SJCRH30 (cell line): ENCODE measurements around the gene CAPN13. TPM values are rescaled to one million over a fixed set of nuclear protein-coding genes. Genes with fewer than 3 reads are reported as not detected.

Experiments used
- DNase-seq, 2 experiments: peaks; one replicate each; pipeline ENCODE4 v3.0.0-alpha.2; 2015 to 2020
- H3K27ac ChIP-seq: fragments of 250-450 bp; sonication (Bioruptor Pico); 2 replicates; pipeline ENCODE4 v1.5.1; 2020; ENCODE audit warnings: mild to moderate bottlenecking, moderate library complexity
- H3K27me3 ChIP-seq: fragments of 250-450 bp; sonication (Bioruptor Pico); 2 replicates; pipeline ENCODE4 v1.5.1; 2020; ENCODE audit warnings: mild to moderate bottlenecking, moderate library complexity
- H3K36me3 ChIP-seq: fragments of 250-450 bp; sonication (Bioruptor Pico); 2 replicates; pipeline ENCODE4 v1.5.1; 2020; ENCODE audit warnings: mild to moderate bottlenecking, moderate library complexity
- H3K4me1 ChIP-seq: fragments of 250-450 bp; sonication (Bioruptor Pico); 2 replicates; pipeline ENCODE4 v1.5.1; 2020; ENCODE audit warnings: mild to moderate bottlenecking, moderate library complexity
- H3K4me3 ChIP-seq: fragments of 250-450 bp; sonication (Bioruptor Pico); 2 replicates; pipeline ENCODE4 v1.5.1; 2020; ENCODE audit warnings: mild to moderate bottlenecking, moderate library complexity
- H3K9me3 ChIP-seq: fragments of 250-450 bp; sonication (Bioruptor Pico); replicated peaks from 2 replicates; pipeline ENCODE4 v1.5.1; 2020; ENCODE audit warnings: mild to moderate bottlenecking, moderate library complexity
- total RNA-seq: library from RNA; depleted of rRNA; stranded (reverse); fragments of >200 nt; shearing (Covaris generic); gene quantifications from 2 replicates; pipeline ENCODE4 v1.2.3, GENCODE V29; 2014

CAPN13 gene
- total RNA-seq, 1 experiment from 2014 or later = not detected

DNA sequence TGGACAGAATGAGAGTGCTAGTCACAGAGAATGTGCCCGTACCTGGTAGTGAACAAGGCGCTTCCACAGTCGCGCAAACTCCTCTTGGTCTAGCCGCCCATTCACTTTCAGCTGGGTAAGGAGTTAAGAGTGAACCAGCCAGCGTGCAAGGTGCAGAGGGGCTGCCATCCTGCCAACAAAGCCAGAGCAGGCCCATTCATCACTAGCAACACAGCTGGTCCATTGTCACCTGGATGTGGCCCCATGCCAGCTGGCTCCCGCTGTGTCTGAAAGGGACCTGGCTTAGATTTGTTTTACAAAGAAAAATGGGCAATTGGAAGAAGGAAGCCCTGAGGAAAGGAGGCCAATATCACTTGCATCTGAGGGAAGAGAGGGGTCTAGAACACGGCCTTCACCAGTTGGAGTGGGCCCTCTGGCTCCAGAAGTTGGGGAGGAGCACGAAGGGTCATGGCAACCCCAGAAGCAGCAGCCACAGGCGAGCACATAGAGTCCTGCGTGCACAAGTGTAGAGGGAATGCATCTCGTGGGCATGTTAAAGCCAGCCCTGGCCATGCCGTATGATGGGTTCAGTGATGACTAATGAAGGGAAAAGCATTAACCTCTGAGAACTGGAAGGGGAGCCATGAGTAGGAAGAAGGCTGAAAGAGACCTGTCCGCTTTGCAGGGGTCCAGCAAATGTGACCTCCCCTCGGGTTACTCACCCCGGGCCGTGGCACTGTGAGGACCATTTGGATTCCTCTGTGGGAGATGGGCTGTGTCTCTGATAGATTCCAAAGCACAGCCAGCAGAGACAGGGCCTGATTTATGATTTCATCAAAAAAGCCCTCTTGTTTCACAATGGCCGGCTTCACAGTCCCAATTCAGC is 70.6 kb downstream of the CAPN13 start:
- H3K27ac ChIP-seq = no peak overlapping the region
- no peaks in the 10 kb centered on the region for H3K9me3 ChIP-seq
- peaks cover 42% of the 10 kb centered on the region for H3K27me3 ChIP-seq
- no peak overlapping the region for H3K4me3 ChIP-seq
- no peaks in the 10 kb centered on the region for H3K4me1 ChIP-seq
- DNase-seq = no peak
- no peaks in the 10 kb centered on the region for H3K36me3 ChIP-seq

DNA sequence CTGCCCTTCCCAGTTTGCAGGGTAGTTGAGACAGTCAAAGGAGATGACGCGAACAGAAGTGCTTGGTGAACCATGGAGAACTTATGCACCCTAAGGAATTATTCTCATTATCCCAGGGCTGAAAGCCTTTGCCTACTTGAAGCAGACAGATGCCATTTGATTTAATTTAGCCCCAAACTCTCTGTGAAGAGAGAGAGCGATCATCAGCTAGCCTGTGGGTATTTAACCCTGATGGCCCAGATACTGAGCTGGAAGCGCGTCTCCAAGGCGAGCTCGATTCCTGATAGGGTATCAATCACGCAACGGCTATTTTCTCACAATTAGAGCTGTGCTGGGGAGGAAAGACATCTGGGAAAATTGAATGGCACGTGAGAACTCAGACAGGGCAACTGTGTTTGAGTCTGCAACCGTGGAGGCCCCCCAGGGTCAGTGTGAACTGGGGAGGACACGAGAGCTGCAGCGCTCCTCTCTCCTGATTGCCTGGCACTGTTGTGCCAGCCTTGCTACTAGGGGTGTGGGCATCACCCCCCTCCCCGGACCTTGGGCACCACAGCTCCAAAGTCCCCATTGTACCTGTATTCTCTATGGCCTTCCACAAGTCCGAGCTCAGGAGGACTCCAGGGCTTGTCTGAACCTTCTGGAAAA is 73.2 kb downstream of the CAPN13 start:
- no peak for DNase-seq
- H3K4me1 ChIP-seq = no peaks in the 10 kb centered on the region
- H3K27ac ChIP-seq = no peak overlapping the region
- H3K36me3 ChIP-seq = no peaks in the 10 kb centered on the region
- H3K27me3 ChIP-seq = peaks cover 42% of the 10 kb centered on the region
- H3K9me3 ChIP-seq = no peaks in the 10 kb centered on the region
- no peak overlapping the region for H3K4me3 ChIP-seq

DNA sequence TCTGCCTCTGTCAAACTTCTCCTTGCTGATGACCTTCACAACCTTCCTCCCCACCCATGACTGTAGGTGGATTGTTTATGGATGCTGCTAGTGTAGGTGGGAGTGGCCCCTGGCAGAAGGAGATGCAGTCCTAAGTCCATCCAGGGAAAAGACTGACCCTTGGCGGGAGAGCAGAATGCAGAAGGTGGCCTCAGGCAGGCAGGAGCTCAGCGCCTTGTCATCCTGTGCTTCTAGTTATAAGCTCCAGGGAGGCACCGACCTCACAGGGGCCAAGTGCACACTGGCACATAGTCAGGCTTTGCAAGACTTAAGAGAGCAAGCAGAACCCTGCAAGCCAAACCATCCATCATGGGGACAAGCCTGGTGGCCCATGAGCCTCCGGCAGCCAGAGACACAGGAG is 74.4 kb downstream of the CAPN13 start:
- Histone ChIP-seq H3K36me3 (no peaks in the 10 kb centered on the region), H3K27ac (no peak overlapping the region), H3K4me3 (no peak overlapping the region), H3K27me3 (peaks cover 42% of the 10 kb centered on the region), H3K9me3 (no peaks in the 10 kb centered on the region), H3K4me1 (no peaks in the 10 kb centered on the region)
- no peak for DNase-seq

DNA sequence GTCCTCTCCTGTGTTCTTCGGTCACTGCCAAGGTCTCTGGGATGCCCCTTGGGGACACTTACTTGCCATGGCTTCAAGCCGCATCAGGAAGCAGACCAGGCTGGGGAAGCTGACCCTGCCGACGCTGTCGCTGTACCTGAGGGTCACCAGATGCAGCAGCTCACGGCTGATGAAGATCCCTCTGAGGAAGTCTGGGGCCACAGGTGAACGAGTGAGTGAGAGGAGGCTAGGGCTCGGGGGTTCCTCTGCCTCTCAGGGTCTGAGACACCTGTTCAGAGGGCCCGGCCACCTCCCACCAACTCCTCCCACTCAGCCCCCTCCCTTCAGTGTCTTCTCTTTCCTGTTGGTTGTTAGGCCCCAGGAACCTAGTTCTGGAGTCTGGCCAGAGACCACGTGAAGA is 74.9 kb downstream of the CAPN13 start:
- H3K36me3 ChIP-seq = no peaks in the 10 kb centered on the region
- H3K4me1 ChIP-seq = no peaks in the 10 kb centered on the region
- no peak overlapping the region for H3K4me3 ChIP-seq
- no peak overlapping the region for H3K27ac ChIP-seq
- peaks cover 39% of the 10 kb centered on the region for H3K27me3 ChIP-seq
- DNase-seq = no peak
- H3K9me3 ChIP-seq = no peaks in the 10 kb centered on the region

DNA sequence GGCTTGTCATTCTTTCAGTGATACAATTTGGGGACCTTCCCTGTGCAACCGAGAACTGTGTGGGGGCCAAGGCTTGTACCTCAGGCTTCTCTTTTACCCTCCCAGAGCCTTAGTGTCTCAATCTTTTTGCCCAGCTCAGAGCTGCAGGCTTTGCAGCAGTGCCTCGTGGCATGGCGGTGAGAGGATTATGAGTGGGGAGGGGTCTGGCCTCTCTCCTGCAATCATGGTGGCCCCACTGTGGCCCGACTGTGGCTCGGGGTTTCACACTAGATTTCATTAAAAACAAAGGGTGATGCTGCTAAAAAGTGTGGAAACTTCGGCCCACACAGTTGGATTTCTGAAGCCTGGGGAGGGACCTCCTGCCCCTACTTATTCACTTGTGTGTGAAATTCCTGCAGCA is 75.5 kb downstream of the CAPN13 start:
- H3K27ac ChIP-seq = no peak overlapping the region
- no peak overlapping the region for H3K4me3 ChIP-seq
- no peaks in the 10 kb centered on the region for H3K36me3 ChIP-seq
- H3K27me3 ChIP-seq = peaks cover 36% of the 10 kb centered on the region
- H3K9me3 ChIP-seq = no peaks in the 10 kb centered on the region
- H3K4me1 ChIP-seq = no peaks in the 10 kb centered on the region
- DNase-seq = no peak

DNA sequence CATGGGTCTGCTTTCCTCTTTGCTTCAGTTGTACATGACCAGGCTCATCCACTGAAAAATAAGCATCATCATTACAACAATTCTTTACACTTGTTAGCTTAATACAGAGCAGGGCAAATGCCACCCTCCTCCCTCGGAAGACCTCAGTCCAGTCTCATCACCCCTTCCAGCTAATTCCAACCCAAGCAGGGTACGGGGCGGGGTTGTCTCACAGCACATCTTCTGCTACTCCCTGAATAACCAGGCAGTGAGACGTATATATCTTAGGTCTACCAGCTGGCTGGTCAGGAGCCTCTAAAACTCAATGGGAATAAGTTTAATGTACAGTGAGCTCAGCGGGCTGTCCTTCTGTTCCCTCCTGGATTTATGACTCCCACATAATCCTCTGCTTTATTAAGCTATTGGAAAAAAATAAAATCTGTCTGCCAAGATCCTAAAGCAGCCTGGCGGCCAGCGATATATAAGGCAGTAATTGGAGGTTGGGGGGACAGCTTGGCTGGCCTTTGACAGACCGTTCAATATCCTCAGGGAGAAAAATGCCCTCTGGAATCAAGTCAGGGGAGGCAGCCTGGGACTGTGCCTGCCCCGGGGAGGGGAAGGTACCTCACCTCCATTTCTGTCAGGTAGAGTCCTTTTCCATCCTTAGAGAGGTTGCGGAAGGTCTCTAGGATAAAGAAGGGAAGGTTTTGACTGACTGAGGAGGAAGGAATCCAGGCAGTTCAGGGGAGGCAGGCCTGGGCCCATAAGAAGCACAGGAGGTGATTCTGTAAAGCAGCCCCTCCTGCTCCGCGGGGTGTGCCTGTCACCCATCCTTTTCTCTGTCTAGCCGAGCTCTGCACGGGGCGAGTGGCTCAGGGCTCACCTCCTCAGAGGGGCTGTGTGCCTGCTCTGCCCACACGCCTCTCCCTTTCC is 76.3 kb downstream of the CAPN13 start:
- peaks cover 29% of the 10 kb centered on the region for H3K27me3 ChIP-seq
- H3K9me3 ChIP-seq = no peaks in the 10 kb centered on the region
- H3K36me3 ChIP-seq = no peaks in the 10 kb centered on the region

DNA sequence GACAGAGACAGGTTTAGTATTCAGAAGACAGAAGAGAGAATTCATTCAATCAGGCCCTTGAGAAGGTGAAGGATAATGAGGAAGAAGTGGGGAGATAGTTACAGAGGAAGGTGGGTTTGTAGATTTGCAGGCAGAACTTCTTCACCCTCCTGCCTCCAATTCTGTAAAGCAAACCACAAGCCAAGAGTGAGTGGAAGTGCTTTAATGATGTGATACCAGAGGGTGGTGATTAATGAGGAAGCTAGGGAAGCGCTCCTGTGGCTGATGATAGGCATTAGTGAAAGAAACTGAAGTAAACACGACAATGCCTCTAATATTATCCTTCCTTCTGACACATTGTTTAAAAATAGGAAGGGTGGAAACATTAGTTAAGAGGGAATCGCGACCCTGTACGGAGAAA is 78.2 kb downstream of the CAPN13 start:
- no peak for DNase-seq
- no peaks in the 10 kb centered on the region for H3K9me3 ChIP-seq
- H3K36me3 ChIP-seq = no peaks in the 10 kb centered on the region
- H3K27me3 ChIP-seq = peaks cover 28% of the 10 kb centered on the region
- H3K4me3 ChIP-seq = no peak overlapping the region
- no peak overlapping the region for H3K27ac ChIP-seq
- no peaks in the 10 kb centered on the region for H3K4me1 ChIP-seq

More for the DNA sequence above, 76.3 kb downstream of the CAPN13 start:
- DNase-seq = no peak
- Histone ChIP-seq H3K4me1 (no peaks in the 10 kb centered on the region), H3K27ac (no peak overlapping the region), H3K4me3 (no peak overlapping the region)

DNA sequence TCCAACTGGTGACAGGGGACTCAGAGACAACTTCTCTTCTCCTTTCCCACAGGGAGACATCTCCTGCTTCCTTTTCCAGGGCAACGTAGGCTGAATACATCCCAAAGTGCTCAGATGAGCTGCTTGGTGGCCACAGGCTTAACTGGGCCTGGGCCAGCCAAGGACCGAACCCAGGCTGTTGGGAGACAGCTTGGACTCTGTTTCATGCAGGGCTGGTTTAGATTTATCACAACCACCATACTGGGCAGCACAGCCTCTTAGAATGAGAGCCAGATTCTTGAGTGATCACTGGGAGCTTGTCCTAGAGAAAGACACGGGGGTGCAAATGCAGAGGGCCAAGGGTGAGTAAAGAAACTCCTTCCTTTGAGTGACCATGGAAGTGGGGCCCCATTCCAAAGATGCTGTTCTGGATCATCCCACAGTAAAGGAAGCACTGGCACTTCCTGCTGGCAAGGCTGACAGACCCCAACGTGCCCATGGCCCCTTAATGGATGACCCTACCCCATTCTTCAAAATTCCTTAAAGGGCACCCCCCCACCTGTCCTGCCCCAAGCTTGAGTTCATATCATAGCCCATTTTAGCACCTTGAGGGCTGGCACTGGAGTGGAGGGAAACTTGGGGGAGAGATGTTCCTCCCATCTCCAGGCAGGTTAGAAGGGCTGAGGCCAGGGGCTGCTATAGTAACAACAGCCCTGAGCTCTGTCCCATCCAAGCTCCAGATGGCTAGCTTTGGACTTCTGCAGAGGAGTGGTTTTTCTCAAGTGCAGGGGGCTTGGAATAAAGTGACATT is 84.1 kb downstream of the CAPN13 start:
- H3K27ac ChIP-seq = no peak overlapping the region
- peaks cover 18% of the 10 kb centered on the region for H3K27me3 ChIP-seq
- H3K9me3 ChIP-seq = 0 out of 2 replicates have a peak, but pooled peaks cover 3% of the 10 kb centered on the region
- H3K36me3 ChIP-seq = no peaks in the 10 kb centered on the region
- H3K4me3 ChIP-seq = no peak overlapping the region
- no peak for DNase-seq
- no peaks in the 10 kb centered on the region for H3K4me1 ChIP-seq

DNA sequence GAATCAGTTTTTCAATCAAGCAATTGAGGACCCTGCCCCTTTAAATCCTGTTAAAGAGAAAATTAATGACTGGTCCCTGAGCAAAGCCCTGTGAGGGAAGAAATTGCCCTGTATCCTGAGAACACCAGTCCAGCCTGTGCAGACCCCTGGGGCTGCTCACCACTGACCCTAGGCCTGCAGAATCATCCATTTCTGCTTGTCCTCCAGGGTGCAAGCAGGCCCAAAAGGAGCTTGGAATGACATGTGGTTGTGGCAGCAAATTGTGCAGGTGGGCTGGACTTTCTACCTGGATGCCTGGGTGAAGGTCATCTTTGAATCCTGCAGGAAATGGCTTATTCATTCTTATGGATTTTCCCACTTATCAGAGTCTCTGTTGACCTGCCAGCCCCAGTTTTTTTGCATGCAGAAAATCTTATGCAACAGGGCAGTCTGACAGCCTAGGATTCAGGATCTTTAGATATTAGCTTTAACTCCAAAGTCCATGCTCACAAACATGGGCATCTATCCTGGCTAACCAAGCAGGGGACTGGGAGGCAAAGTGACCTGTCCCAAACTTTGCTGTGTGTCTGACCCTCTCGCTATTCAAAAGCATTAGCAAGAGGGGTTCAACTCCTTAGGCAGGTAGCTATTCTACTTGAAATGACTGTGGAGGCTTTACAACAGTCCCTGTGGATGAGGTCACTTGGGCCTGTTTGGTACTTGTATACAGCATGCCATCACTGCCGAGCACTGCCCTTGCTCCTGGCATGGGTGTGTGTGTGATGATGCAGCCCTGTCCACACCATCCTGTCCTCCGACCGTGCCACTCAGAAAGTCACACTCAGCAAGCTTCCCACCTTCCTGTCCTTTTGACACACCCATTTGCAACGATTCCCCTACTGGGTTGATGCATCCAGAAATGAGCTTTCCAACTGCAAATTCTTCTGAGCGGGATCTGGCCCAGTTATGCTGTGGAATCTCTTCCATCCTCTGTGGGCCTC is 85.3 kb downstream of the CAPN13 start:
- no peaks in the 10 kb centered on the region for H3K36me3 ChIP-seq
- no peak overlapping the region for H3K27ac ChIP-seq
- H3K9me3 ChIP-seq = 0 out of 2 replicates have a peak, but pooled peaks cover 3% of the 10 kb centered on the region
- no peak for DNase-seq
- H3K4me1 ChIP-seq = no peaks in the 10 kb centered on the region
- H3K27me3 ChIP-seq = peaks cover 21% of the 10 kb centered on the region
- no peak overlapping the region for H3K4me3 ChIP-seq

DNA sequence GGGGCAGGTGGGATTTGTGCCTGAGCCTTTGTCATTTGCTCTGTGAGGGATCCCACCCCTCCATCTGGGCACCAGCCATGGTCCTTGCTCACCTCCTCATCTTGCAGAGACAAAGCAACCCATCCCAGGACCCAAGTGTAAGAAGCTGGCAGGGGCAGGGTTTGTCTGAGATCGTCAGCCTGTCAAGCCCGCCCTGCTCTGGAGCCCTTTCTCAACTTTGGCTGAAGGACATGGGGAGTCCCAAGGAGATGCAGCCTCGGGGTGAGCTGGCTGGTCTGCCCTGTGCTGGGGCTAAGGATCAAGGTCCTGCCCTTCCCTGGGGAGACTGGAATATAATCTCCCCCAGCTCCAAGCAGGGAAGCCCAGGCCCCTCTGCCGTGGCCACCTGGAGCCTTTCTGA is 86.0 kb downstream of the CAPN13 start:
- 0 out of 2 replicates have a peak, but pooled peaks cover 3% of the 10 kb centered on the region for H3K9me3 ChIP-seq
- no peak for DNase-seq
- no peaks in the 10 kb centered on the region for H3K4me1 ChIP-seq
- H3K27ac ChIP-seq = no peak overlapping the region
- H3K36me3 ChIP-seq = no peaks in the 10 kb centered on the region
- H3K4me3 ChIP-seq = no peak overlapping the region
- peaks cover 25% of the 10 kb centered on the region for H3K27me3 ChIP-seq

DNA sequence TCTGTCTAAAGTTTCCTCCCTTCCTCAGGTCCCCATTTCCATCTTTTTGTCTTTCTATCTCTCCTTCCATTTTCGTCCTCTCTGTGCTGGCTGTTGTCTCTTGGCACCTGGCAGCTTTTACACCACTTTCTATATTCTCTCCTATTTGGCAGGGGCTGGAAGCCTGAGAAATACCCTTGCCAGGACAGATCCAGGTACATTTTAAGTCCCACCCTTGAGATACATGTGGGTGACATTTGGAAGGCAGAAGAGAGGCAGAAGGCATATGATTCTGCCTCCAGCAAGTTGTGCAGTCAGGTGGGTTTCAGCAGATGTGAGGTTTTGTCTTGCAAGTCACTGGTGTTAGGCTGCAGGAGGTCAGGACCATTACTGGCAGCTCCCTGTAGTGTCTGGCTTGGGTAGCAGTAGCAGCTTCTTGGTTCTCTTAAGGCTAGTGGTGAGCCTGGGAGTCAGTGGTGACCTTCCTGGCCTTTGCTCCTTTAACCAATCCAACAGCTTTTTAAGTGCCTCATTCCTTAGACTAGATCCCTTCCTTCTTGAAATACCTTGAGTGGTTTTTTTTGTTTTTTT is 90.1 kb downstream of the CAPN13 start:
- Histone ChIP-seq H3K9me3 (0 out of 2 replicates have a peak, but pooled peaks cover 3% of the 10 kb centered on the region), H3K36me3 (no peaks in the 10 kb centered on the region), H3K4me1 (no peaks in the 10 kb centered on the region), H3K4me3 (no peak overlapping the region), H3K27me3 (peaks cover 18% of the 10 kb centered on the region), H3K27ac (no peak overlapping the region)
- no peak for DNase-seq

DNA sequence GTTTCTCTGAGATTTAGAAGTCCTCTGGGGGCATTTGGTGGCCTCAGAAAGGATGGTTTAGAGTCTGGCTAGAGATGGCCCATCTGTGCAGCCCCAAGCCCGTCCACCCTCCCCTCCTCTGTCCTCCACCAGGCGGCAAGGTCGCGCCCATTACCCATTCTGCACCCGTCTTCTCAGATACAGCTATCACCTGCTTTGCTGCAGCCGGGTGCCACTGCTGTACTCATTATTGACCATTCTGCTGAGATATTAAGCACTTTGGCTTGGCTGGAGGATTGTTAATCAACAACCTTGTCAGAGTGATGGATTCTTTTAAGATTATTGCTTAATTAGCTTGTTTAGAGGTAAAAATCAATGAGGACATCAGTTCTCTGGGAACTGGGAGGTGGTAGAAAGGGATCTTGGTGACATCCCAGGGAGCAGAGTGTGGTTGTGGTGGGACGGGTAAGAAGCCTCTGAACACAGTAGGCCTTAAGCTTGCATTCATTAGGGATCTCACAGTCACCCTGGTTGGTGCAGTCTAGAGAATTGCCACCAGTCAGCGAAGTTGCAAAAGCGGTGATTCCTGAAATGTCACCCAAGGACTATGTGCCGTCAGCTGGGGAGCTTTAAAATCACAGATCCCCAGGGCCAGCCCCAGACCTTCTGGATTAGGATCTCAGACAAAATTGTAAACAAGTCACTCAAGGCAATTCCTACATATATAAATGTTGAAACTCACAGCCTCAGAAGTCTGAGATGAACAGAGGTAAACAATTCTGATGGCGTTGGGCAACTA is 90.9 kb downstream of the CAPN13 start:
- Histone ChIP-seq H3K4me1 (no peaks in the 10 kb centered on the region), H3K36me3 (no peaks in the 10 kb centered on the region), H3K27ac (no peak overlapping the region), H3K27me3 (peaks cover 18% of the 10 kb centered on the region), H3K4me3 (no peak overlapping the region), H3K9me3 (0 out of 2 replicates have a peak, but pooled peaks cover 3% of the 10 kb centered on the region)
- no peak for DNase-seq
